ENCODE measurements around the gene ANGEL2.

DNA sequence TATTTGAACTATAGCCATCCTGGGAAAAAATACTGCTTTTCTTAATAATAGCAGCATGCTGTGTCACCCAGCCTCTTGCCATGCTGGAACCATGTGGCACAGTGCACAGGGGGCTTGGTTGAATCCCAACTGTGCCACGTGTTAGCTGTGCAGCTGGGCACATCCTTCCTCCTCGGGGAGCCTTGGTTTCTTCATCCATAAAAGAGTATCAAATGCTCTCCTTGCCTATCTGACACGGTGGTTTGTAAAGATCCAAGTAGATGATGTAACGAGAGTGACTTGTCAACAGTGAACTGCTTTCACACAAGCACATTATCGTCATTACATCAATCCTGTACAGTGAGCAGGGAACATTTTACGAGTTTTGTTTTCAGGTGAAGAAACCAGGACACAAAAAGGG, 41.0 kb downstream of the ANGEL2 start:
- TF ChIP-seq ZNF274 (IDR thresholded peaks at IDR 0.05; ENCODE audit: low read depth, low read length) (no peak), YY1 (IDR thresholded peaks at IDR 0.05; ENCODE audit: insufficient read depth, insufficient read length) (no peak), SUZ12 (IDR thresholded peaks at IDR 0.05; ENCODE audit: extremely low read depth, insufficient read depth, insufficient read length) (no peak)
